ENCODE measurements around the gene UBE2L5. TPM values are rescaled to one million over a fixed set of nuclear protein-coding genes. Genes with fewer than 3 reads are reported as not detected.

UBE2L5 gene
- total and polyA plus RNA-seq, 2 of the 4 experiments (the other 2 are of a cell fraction), result 0.18 TPM; not detected in 1

DNA sequence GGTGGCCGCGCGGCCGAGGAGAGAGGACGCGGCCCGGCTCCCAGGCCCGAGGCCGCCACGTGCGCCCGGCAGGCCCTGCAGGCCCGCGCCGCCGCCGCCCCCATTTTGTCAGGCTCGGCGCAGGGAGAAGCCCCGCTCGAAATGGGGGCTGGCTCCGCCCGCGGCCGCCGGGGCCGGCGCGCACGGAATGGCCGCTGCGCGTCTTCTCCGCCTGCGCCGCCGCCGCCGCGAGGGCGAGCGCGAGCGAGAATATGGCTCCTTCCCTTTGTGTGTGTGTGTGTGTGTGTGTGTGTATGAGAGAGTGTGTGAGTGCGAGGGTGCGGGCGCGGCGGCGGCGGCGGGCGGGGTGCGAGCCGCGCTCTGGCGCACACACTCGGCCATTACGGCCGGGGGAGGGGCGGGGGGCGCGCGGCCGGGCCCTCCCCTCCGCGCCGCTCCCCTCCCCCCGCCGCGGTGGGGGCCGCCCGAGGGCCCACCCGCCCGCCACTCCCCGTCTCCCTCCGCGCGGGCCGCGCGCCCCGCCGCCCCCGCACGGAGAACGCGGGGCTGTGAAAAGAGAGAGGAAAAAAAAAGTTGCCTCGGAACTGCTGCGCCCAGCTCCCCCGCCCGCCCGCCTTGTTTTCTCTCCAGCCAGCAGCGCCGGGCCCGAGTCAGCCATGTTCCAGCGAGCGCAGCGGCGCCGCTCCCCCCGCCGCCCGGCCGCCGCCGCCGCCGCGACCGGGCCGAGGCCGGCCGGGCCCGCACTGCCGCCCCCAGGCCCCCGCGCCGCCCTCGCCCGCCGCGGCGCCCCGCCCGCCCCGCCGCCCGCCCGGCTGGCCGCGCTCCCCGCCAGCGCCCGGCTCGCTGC is 42.4 kb downstream of the UBE2L5 start:
- ChIA-PET CTCF (interaction anchor here (0.6 to 1.1 kb wide), 2 partner anchors 289 to 401 kb away, joined by 3 to 5 read pairs; no protein-coding TSS in a partner anchor), POLR2A (ENCODE audit: unreplicated experiment) (interaction anchor here (0.6 kb wide), 2 partner anchors 192 to 702 kb away, joined by 3 to 4 read pairs; no protein-coding TSS in a partner anchor)
- Histone ChIP-seq H2AFZ (replicated peaks; ENCODE audit: low read length, poor library complexity) (peak overlapping the region; percentile 88), H3K56ac (ENCODE audit: extremely low read depth, insufficient read depth, low read length) (peak overlapping the region; percentile 99; the same call in 1 of the 2 replicates), H3K79me1 (ENCODE audit: low read depth in 1 of 2, low read length in 2 of 2) (peaks cover 6 to 7% of the 10 kb centered on the region in 2 experiments; a peak in 3 of 4 replicates), H3K4me2 (ENCODE audit: low read depth, low read length) (peak overlapping the region; percentile 96), H2AK9ac (replicated peaks; ENCODE audit: low read depth, low read length, poor library complexity) (peak overlapping the region; percentile 91), H2BK5ac (ENCODE audit: low read depth, low read length, poor library complexity, severe bottlenecking) (peak overlapping the region; percentile 84), H3K27me3 (ENCODE audit: control insufficient read depth, insufficient read depth, low read length) (no peaks in the 10 kb centered on the region), H3K36me3 (ENCODE audit: control insufficient read depth, insufficient read depth, low read length) (peaks cover 2% of the 10 kb centered on the region), H4K20me1 (ENCODE audit: insufficient read depth, low read length) (peaks cover 6% of the 10 kb centered on the region; the same call in 1 of the 2 replicates), H3K23ac (ENCODE audit: low read depth, low read length) (no peak overlapping the region), H4K8ac (ENCODE audit: low read depth in 2 of 2, low read length in 2 of 2) (peak overlapping the region; percentile 64 to 71; a peak in 2 of 4 replicates), H3K14ac (replicated peaks; ENCODE audit: low read depth, low read length) (no peak overlapping the region), H3K4me3 (ENCODE audit: insufficient read depth, low read depth, low read length) (peak overlapping the region; percentile 74), H3K27ac (ENCODE audit: insufficient read depth, low read length) (peak overlapping the region; percentile 94), H3K9ac (ENCODE audit: low read depth, low read length) (peak overlapping the region; percentile 76), H3K9me1 (ENCODE audit: insufficient read depth, low read length) (no peaks in the 10 kb centered on the region), H4K91ac (ENCODE audit: insufficient read depth, low read depth, low read length) (peak overlapping the region; percentile 59), H3K18ac (ENCODE audit: low read depth, low read length) (no peak overlapping the region; the same call in 1 of the 2 replicates), H4K5ac (ENCODE audit: low read depth, low read length) (peak overlapping the region; percentile 8; the same call in 1 of the 2 replicates), H3K4me1 (ENCODE audit: control insufficient read depth, insufficient read depth, low read length) (peaks cover 3% of the 10 kb centered on the region), H3K9me3 (ENCODE audit: control insufficient read depth, insufficient read depth, low read length) (no peaks in the 10 kb centered on the region), H2AK5ac (ENCODE audit: low read depth, low read length) (no peak overlapping the region), H2BK15ac (ENCODE audit: low read depth, low read length) (no peak overlapping the region), H2BK20ac (ENCODE audit: low read depth, low read length) (no peak overlapping the region), H2BK120ac (ENCODE audit: low read depth, low read length) (peak overlapping the region; percentile 69), H3K4ac (ENCODE audit: low read depth, low read length) (peak overlapping the region; percentile 68)
- BruUV-seq (replicated peaks), result no TSS peak
- peak; percentile 75 for ATAC-seq (ENCODE audit: low read depth)
- WGBS, 2 experiments (ENCODE audit: extremely low coverage in 2 of 2, insufficient read length in 1 of 2), result 3% methylated on average over 41 of the region's 136 CpGs; no CpG with 5 or more reads in 1 of the 2 experiments
- dilution Hi-C loops (cut with HindIII; ENCODE audit: low sequenced_read_pairs, unreplicated experiment), result no loop called here
- in situ Hi-C loops (cut with MboI; ENCODE audit: low sequenced_read_pairs), result loop anchor here (10.0 to 25.0 kb wide), 3 partner anchors 150 to 580 kb away; partner anchors contain the start of gene USPL1
- peak; percentile 70 for DNase-seq
- TF ChIP-seq ELK1 (IDR thresholded peaks at IDR 0.05; ENCODE audit: borderline replicate concordance, low read depth, low read length), result no peak
- peak; percentile 70 for TF ChIP-seq POLR2A (IDR thresholded peaks at IDR 0.05; ENCODE audit: low read depth, low read length)
- TF ChIP-seq MAZ (IDR thresholded peaks at IDR 0.05; ENCODE audit: borderline replicate concordance, low read depth, low read length), result peak; percentile 75
- peak; percentile 88; the same call in 1 of the 2 replicates for TF ChIP-seq MXI1 (IDR thresholded peaks at IDR 0.05; ENCODE audit: borderline replicate concordance, low read depth, low read length)
- intact Hi-C loops (cut with micrococcal nuclease), result loop anchor here (1.0 to 2.0 kb wide), 4 partner anchors 332 to 580 kb away; no protein-coding TSS in a partner anchor
